ENCODE data around the gene NCKAP5. TPM values are rescaled to one million over a fixed set of nuclear protein-coding genes. Genes with fewer than 3 reads are reported as not detected.

Gene NCKAP5
- total RNA-seq, 1 donor from 2014 or later = 8.8 TPM

DNA sequence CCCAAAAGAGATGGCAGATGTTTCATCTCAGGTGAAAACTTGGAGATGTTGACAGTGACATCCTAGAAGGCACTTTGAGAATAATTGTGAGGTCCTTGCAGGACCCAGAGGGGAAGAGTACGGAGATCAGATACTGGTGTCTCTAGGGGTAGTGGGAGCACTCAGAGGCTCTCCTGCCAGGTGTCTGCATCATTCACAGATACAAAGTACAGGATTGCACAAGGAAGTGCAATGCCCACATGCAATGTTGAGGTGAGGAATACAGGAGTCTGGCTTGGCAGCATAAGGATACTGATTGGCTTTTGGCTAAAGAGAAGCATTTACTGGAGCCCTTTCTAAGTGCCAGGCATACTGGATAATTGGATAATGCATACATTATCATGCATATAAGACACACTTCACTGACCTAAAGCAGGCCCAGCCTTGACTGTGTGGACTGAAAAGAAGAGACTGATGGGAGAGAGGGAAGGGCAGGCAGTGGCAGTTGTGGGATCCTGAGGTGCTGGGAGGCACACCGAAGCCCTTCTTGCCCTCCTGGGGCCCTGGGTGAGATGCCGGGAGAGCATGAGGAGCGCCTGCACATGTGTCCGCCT, 31.0 kb upstream of the NCKAP5 start:
- Histone ChIP-seq H3K9me3 (no peaks in the 10 kb centered on the region), H3K27ac (no peak overlapping the region), H3K4me1 (peaks cover 21% of the 10 kb centered on the region), H3K4me3 (no peak overlapping the region), H3K27me3 (no peaks in the 10 kb centered on the region), H3K36me3 (no peaks in the 10 kb centered on the region)
- intact Hi-C loops (cut with DNase I) = no loop called here
- TF ChIP-seq POLR2A (IDR thresholded peaks at IDR 0.05) = no peak
- TF ChIP-seq, protein P1, sequence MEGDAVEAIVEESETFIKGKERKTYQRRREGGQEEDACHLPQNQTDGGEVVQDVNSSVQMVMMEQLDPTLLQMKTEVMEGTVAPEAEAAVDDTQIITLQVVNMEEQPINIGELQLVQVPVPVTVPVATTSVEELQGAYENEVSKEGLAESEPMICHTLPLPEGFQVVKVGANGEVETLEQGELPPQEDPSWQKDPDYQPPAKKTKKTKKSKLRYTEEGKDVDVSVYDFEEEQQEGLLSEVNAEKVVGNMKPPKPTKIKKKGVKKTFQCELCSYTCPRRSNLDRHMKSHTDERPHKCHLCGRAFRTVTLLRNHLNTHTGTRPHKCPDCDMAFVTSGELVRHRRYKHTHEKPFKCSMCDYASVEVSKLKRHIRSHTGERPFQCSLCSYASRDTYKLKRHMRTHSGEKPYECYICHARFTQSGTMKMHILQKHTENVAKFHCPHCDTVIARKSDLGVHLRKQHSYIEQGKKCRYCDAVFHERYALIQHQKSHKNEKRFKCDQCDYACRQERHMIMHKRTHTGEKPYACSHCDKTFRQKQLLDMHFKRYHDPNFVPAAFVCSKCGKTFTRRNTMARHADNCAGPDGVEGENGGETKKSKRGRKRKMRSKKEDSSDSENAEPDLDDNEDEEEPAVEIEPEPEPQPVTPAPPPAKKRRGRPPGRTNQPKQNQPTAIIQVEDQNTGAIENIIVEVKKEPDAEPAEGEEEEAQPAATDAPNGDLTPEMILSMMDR (IDR thresholded peaks at IDR 0.05) = no peak
- TF ChIP-seq POLR2AphosphoS5 (IDR thresholded peaks at IDR 0.05; ENCODE audit: insufficient read depth in 1 of 2, low read depth in 1 of 2) = no peak
- no peak for DNase-seq (ENCODE audit: extremely low spot score in 2 of 2)

DNA sequence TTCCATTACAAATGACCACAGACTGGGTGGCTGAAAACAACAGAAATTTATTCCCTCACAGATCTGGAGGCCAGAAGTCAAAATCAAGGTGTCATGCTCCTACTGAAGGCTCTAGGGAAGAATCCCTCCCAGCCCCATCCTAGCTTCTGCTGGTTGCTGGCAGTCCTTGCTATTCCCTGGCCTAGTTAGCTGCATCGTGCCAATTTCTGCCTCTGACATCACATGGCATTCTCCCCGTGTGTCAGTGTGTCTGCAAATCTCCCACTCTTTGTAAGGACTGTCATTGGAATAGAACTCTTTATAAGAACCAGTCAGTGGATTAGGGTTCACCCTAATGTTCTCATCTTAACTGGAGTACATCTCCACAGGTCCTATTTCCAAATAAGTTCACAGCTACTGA, 30.5 kb upstream of the NCKAP5 start:
- Histone ChIP-seq H3K9me3 (no peaks in the 10 kb centered on the region), H3K27me3 (no peaks in the 10 kb centered on the region), H3K27ac (no peak overlapping the region), H3K4me1 (peaks cover 21% of the 10 kb centered on the region), H3K4me3 (no peak overlapping the region), H3K36me3 (no peaks in the 10 kb centered on the region)
- TF ChIP-seq, protein P1 (IDR thresholded peaks at IDR 0.05) = no peak
- TF ChIP-seq POLR2A (IDR thresholded peaks at IDR 0.05) = no peak
- no peak for TF ChIP-seq POLR2AphosphoS5 (IDR thresholded peaks at IDR 0.05; ENCODE audit: insufficient read depth in 1 of 2, low read depth in 1 of 2)
- intact Hi-C loops (cut with DNase I) = no loop called here
- no peak for DNase-seq (ENCODE audit: extremely low spot score in 2 of 2)

DNA sequence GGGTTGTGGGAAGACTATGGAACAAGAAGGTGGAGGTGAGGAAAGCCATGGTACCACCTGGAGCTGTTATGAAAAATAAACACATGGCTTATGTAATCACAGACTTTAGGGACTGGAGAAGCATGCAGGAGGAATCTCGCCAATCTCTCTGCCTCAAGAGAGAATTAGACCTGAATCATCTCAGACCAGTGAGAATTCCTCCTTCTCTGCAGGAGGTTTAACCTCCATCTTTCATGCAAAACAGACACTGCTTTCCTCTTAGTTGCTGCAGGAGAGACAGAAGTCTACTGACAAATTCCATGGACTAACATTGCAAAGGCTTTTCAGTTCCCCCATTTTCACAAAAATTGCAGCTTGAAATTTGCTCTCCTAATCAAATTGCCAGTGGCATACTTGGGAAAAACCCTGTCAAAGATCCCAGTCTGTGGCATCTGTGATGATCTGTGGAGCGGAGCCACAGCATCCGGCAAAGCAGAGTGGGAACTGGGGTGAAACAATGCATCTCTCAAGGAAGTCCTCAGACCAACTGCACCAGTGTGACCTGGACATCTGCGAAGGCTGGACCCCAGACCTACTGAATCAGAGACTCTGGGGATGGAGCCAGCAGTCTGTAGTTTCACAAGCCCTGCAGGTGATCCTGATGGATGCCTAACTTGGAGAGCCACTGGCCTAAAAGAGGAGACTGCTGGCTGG, 28.6 kb upstream of the NCKAP5 start:
- TF ChIP-seq POLR2A (IDR thresholded peaks at IDR 0.05) (no peak), POLR2AphosphoS5 (IDR thresholded peaks at IDR 0.05; ENCODE audit: insufficient read depth in 1 of 2, low read depth in 1 of 2) (no peak)
- TF ChIP-seq, protein P1 (IDR thresholded peaks at IDR 0.05) = no peak
- Histone ChIP-seq H3K36me3 (no peaks in the 10 kb centered on the region), H3K9me3 (no peaks in the 10 kb centered on the region), H3K27me3 (no peaks in the 10 kb centered on the region), H3K27ac (no peak overlapping the region), H3K4me1 (peaks cover 4% of the 10 kb centered on the region), H3K4me3 (no peak overlapping the region)
- DNase-seq (ENCODE audit: extremely low spot score in 2 of 2) = no peak
- intact Hi-C loops (cut with DNase I) = no loop called here

DNA sequence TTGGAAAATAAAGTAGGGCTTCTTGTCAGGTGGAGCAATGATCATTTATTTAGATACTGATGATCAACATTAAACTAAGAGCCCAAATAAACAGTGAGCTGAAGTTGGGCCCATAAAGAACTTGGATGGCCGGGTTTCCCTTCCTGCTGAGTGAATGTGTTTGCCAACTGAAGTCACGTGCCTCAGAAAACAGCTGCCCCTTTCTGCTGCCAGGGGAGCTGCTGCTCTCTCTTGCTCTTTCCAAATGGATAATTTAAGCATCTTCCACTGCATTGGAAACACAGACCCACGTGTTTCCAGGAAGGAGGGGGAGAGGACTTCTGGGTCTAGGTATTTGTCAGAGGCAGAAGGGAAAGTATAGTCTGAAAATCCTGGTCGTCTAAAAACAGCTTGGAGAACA, 22.9 kb upstream of the NCKAP5 start:
- peaks cover 12% of the 10 kb centered on the region for H3K4me1 ChIP-seq
- no peak for DNase-seq (ENCODE audit: extremely low spot score in 2 of 2)
- H3K36me3 ChIP-seq = no peaks in the 10 kb centered on the region
- intact Hi-C loops (cut with DNase I) = no loop called here
- no peaks in the 10 kb centered on the region for H3K9me3 ChIP-seq
- H3K27ac ChIP-seq = no peak overlapping the region
- H3K4me3 ChIP-seq = no peak overlapping the region
- H3K27me3 ChIP-seq = no peaks in the 10 kb centered on the region
- TF ChIP-seq, protein P1 (IDR thresholded peaks at IDR 0.05) = no peak
- TF ChIP-seq POLR2A (IDR thresholded peaks at IDR 0.05) (no peak), POLR2AphosphoS5 (IDR thresholded peaks at IDR 0.05; ENCODE audit: insufficient read depth in 1 of 2, low read depth in 1 of 2) (no peak)

DNA sequence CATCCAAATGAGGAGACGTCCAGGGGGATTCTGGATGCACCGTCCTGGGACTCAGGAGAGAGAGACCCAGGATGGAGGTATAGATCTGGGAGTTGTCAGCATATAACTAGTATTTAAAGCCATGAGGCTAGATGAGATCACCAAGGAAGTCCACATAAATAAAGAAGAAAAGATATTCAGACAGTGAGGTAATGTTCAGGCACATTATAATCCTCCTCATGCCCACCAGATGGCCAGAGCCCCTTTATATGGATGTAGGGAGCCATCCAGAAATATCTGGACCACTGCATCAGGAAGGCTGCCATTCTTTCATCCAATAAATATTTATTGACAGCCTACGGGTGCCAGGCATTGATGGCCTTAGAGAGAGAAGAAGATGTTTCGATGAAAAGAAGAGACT, 21.2 kb upstream of the NCKAP5 start:
- no peaks in the 10 kb centered on the region for H3K27me3 ChIP-seq
- peaks cover 12% of the 10 kb centered on the region for H3K4me1 ChIP-seq
- no peaks in the 10 kb centered on the region for H3K9me3 ChIP-seq
- no peak overlapping the region for H3K27ac ChIP-seq
- H3K4me3 ChIP-seq = no peak overlapping the region
- no peak for DNase-seq (ENCODE audit: extremely low spot score in 2 of 2)
- H3K36me3 ChIP-seq = no peaks in the 10 kb centered on the region
- intact Hi-C loops (cut with DNase I) = no loop called here
- TF ChIP-seq, protein P1 (IDR thresholded peaks at IDR 0.05) = no peak
- no peak for TF ChIP-seq POLR2A (IDR thresholded peaks at IDR 0.05)
- no peak for TF ChIP-seq POLR2AphosphoS5 (IDR thresholded peaks at IDR 0.05; ENCODE audit: insufficient read depth in 1 of 2, low read depth in 1 of 2)

Data from vagina (tissue), 2 donors.